ENCODE results near the gene SLC35B2.

The SLC35B2 gene

DNA sequence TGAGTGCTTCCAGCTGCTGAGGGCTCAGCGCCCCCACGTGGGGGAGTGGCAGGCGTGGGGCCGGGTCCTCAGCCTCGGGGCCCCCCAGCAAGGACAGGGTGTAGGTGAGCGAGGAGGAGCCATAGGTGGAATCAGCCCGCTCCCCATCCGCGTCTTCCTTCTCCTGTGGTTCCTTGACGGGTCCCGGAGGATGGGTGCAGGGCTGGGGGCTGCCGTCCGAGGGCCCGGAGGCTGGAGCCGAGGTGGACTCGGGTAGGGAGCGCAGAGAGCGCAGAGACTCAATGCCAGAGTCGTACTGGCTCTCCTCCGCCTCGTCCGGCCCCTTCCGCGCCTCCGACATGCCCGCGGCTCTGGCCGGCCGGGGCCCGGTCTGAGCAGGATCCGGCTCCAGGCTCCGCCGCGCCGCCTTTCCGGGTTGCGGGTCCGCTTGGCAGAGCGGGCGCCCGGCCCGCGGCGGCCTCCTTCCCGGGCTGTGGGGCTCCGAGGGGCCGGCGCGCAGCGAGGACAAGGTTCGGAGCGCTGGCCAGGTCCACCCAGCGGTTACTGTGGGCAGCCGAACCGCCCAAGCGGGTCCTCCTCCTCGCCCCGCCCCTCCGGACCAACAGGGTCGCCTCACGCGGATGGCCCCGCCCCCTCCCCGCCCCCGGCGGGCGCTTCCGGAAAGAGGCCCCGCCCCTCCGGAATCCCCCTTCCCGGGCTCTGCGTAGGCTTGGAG lies 7.8 kb upstream of the SLC35B2 start, which contains the start of gene NFKBIE (continued):
- TF ChIP-seq ZNF837 (tag by site-specific recombination; IDR thresholded peaks at IDR 0.05) (no peak), ZNF423 (tag by site-specific recombination; IDR thresholded peaks at IDR 0.05) (no peak), ZNF394 (tag by site-specific recombination; IDR thresholded peaks at IDR 0.05; ENCODE audit: borderline replicate concordance) (no peak)

DNA sequence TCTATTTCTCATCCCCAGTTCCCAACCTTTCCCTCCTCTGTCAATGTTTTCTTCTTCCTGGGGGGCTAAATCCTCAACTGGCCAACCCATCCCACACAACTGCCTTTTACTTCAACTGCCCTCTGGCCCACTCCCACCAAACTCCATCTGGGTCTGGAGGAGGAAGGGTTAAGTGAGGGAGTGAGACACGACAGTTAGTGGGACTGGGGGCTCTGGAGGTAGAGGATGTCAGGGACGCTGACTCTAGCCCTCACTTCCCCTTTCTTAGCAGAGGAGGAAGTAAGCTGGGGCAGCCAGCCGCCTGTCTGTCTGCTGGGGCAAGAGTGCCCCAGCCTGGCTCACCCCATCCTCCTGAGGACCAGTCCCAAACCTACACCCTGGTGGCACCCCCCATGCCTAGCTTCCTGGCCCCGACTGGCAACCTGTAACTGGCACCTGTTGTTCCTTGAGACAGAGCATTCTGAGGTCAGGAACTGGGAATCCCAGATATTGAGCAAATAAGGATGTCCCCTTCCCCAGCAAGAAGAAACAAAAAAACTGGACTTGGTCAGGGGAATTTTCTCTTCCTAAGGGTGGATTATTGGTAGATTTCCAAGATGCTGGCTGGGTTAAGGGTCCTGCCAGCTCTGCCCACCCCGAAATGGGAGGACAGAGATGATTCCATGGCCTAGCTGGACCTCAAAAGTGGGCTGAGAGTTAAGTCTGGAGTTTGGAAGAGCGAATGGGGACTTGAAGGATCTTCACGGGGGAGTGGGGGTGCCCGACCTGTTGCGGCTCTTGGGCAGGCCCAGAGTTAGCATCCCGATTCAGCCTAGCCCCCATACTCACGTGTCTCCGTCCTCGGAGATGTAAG lies 7.1 kb upstream of the SLC35B2 start:
- Histone ChIP-seq H3K36me3 (ENCODE audit: control insufficient read depth in 2 of 2, insufficient read depth in 1 of 2, low read length in 2 of 2) (peaks cover 0 to 22% of the 10 kb centered on the region in 2 experiments; a peak in 1 of 3 replicates), H3K4me3 (ENCODE audit: low read depth, low read length) (peak overlapping the region; percentile 62), H3K4me1 (ENCODE audit: control insufficient read depth, insufficient read depth, low read length) (peaks cover 4% of the 10 kb centered on the region; the same call in 1 of the 2 replicates), H3K9me3 (ENCODE audit: control insufficient read depth, insufficient read depth, low read depth, low read length) (no peaks in the 10 kb centered on the region), H3K27ac (ENCODE audit: extremely low read depth, low read depth, low read length) (no peak overlapping the region)
- CTCF ChIA-PET, result interaction anchor here (0.6 to 1.0 kb wide), 10 partner anchors 8 to 624 kb away, joined by 3 to 5 read pairs (median 3); no protein-coding TSS in a partner anchor
- TF ChIP-seq ZNF138 (tag by site-specific recombination; IDR thresholded peaks at IDR 0.05; ENCODE audit: borderline replicate concordance), result no peak
- no peak for TF ChIP-seq ZFP41 (tag by site-specific recombination; IDR thresholded peaks at IDR 0.05; ENCODE audit: borderline replicate concordance)
- TF ChIP-seq SCRT1 (tag by site-specific recombination; IDR thresholded peaks at IDR 0.05; ENCODE audit: borderline replicate concordance), result peak; percentile 92
- TF ChIP-seq KLF8 (tag by site-specific recombination; IDR thresholded peaks at IDR 0.05), result no peak
- TF ChIP-seq TCF7L2 (IDR thresholded peaks at IDR 0.05; ENCODE audit: borderline replicate concordance, low read depth, low read length), result no peak
- no peak for TF ChIP-seq ZBTB48 (tag by site-specific recombination; IDR thresholded peaks at IDR 0.05)
- TF ChIP-seq ZNF335 (tag by site-specific recombination; conservative IDR thresholded peaks at IDR 0.05), result peak; percentile 64; the same call in 1 of the 2 replicates
- TF ChIP-seq, protein P1, sequence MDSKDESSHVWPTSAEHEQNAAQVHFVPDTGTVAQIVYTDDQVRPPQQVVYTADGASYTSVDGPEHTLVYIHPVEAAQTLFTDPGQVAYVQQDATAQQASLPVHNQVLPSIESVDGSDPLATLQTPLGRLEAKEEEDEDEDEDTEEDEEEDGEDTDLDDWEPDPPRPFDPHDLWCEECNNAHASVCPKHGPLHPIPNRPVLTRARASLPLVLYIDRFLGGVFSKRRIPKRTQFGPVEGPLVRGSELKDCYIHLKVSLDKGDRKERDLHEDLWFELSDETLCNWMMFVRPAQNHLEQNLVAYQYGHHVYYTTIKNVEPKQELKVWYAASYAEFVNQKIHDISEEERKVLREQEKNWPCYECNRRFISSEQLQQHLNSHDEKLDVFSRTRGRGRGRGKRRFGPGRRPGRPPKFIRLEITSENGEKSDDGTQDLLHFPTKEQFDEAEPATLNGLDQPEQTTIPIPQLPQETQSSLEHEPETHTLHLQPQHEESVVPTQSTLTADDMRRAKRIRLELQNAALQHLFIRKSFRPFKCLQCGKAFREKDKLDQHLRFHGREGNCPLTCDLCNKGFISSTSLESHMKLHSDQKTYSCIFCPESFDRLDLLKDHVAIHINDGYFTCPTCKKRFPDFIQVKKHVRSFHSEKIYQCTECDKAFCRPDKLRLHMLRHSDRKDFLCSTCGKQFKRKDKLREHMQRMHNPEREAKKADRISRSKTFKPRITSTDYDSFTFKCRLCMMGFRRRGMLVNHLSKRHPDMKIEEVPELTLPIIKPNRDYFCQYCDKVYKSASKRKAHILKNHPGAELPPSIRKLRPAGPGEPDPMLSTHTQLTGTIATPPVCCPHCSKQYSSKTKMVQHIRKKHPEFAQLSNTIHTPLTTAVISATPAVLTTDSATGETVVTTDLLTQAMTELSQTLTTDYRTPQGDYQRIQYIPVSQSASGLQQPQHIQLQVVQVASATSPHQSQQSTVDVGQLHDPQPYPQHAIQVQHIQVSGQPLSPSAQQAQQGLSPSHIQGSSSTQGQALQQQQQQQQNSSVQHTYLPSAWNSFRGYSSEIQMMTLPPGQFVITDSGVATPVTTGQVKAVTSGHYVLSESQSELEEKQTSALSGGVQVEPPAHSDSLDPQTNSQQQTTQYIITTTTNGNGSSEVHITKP (tag by site-specific recombination; IDR thresholded peaks at IDR 0.05), result peak; percentile 47; the same call in 1 of the 2 replicates
- TF ChIP-seq ZNF211 (tag by site-specific recombination; IDR thresholded peaks at IDR 0.05; ENCODE audit: low read depth), result no peak
- TF ChIP-seq, protein P2, sequence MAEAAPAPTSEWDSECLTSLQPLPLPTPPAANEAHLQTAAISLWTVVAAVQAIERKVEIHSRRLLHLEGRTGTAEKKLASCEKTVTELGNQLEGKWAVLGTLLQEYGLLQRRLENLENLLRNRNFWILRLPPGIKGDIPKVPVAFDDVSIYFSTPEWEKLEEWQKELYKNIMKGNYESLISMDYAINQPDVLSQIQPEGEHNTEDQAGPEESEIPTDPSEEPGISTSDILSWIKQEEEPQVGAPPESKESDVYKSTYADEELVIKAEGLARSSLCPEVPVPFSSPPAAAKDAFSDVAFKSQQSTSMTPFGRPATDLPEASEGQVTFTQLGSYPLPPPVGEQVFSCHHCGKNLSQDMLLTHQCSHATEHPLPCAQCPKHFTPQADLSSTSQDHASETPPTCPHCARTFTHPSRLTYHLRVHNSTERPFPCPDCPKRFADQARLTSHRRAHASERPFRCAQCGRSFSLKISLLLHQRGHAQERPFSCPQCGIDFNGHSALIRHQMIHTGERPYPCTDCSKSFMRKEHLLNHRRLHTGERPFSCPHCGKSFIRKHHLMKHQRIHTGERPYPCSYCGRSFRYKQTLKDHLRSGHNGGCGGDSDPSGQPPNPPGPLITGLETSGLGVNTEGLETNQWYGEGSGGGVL (tag by site-specific recombination; IDR thresholded peaks at IDR 0.05), result no peak
- TF ChIP-seq SCRT2 (tag by site-specific recombination; IDR thresholded peaks at IDR 0.05), result peak; percentile 99
- TF ChIP-seq ZNF843 (tag by site-specific recombination; IDR thresholded peaks at IDR 0.05), result no peak
- TF ChIP-seq EGR2 (tag by site-specific recombination; IDR thresholded peaks at IDR 0.05; ENCODE audit: low read depth), result peak; percentile 55; the same call in 1 of the 2 replicates
- TF ChIP-seq GLIS1 (tag by site-specific recombination; IDR thresholded peaks at IDR 0.05), result no peak
- POLR2A ChIA-PET, result interaction anchor here (0.6 to 2.2 kb wide), 4 partner anchors 17 to 555 kb away, joined by 3 to 15 read pairs (median 4); partner anchors contain the start of genes AARS2 and HSP90AB1

All from HEK293 (cell line).